Activated T-cell treated with anti-CD3 and anti-CD28 coated beads, Interleukin-2, amount 50 U/mL, for 24 hours (primary cell): ENCODE data around the gene PPP4R4.
"Not testable (repeated sequence)": the region's sequence is repeated elsewhere in the genome, so short reads cannot be mapped to it uniquely, and the experiment has no call there.

Experiments
- DNase-seq: peaks from one replicate; pipeline ENCODE4 v3.0.0-alpha.2; 2020
- H3K27ac Mint-ChIP-seq: 2 replicates; pipeline ENCODE4 v1.8.0; 2020; ENCODE audit warnings: mild to moderate bottlenecking, mixed read lengths
- H3K27me3 Mint-ChIP-seq: 2 replicates; pipeline ENCODE4 v1.8.0; 2020; ENCODE audit warnings: mixed read lengths
- H3K36me3 Mint-ChIP-seq: 2 replicates; pipeline ENCODE4 v1.8.0; 2020; ENCODE audit warnings: low read depth, mixed read lengths
- H3K4me1 Mint-ChIP-seq: 2 replicates; pipeline ENCODE4 v1.8.0; 2020; ENCODE audit warnings: low read depth, mixed read lengths
- H3K4me3 Mint-ChIP-seq: 2 replicates; pipeline ENCODE4 v1.8.0; 2020; ENCODE audit warnings: mild to moderate bottlenecking, moderate library complexity, mixed read lengths
- H3K9me3 Mint-ChIP-seq: 2 replicates; pipeline ENCODE4 v1.8.0; 2020; ENCODE audit warnings: mixed read lengths

The PPP4R4 gene

DNA sequence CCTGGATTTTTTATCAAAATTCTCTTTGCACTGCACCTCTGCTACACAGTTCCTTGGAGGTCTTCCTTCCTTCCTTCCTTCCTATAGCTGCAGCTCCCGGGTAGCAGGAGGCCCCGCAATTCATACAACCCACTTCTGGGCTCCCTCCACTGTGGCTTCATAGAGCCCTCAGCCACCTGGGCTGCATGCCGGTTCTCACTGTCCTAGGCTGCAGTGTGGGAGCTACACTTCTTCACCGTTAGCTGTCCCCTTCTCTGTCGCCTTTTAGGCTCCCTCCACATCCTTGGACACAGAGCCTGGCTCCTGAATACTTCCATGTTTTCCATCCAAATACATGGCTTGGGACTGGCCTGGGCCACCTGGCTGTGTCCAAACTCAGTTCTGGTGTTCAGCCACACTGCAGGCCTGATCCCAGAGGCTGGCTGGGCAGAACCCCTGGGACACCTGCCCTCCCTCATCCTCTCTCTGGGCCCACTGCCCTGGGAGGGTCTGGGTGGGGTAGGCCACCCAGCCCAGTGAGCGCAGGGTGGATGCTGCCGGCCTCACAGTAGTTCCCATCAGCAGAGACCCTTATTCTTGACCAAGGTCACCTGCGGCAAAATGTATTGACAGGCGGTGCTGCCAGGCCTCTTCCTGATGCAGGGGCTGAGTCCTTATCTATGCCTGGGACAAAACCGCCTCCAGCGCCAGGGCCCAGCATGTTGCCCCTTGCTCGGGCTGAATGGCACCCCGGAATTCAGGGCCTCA lies 117.2 kb downstream of the PPP4R4 start:
- no peak for DNase-seq
- Mint-ChIP-seq H3K4me3 (no peak overlapping the region), H3K27me3 (peaks cover 11% of the 10 kb centered on the region), H3K36me3 (no peaks in the 10 kb centered on the region), H3K4me1 (peaks cover 2% of the 10 kb centered on the region), H3K9me3 (peaks cover 2% of the 10 kb centered on the region), H3K27ac (no peak overlapping the region)

DNA sequence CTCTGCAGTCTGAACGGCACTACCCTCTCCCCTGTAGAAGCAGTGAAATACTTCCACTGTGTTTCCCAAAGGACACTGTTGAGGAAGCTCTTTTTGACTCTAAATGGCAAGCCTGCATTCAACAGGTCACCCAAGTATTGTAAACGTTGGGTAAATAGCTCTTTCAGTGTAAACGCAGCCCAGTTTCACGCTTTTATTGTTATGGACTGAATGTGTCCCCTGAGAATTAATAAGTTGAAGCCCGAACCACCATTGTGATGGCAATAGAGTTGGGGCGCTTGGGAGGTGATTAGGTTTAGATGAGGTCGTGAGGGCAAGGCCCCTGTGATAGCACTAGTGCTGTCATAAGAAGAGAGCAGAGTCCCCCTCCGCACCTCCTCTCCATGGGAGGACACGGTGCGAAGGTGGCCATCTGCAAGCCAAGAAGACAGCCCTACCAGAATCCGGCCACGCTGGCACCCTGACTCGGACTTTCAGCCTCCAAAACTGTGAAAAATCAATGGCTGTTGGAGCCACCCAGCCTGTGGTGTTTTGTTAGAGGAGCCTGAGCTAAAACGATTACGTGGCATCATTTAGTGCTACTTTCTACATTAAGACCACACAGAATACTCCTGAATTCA lies 117.9 kb downstream of the PPP4R4 start:
- H3K27ac Mint-ChIP-seq, result no peak overlapping the region
- H3K4me1 Mint-ChIP-seq, result peaks cover 2% of the 10 kb centered on the region
- no peak overlapping the region for H3K4me3 Mint-ChIP-seq
- peaks cover 11% of the 10 kb centered on the region for H3K27me3 Mint-ChIP-seq
- no peak for DNase-seq
- H3K9me3 Mint-ChIP-seq, result peaks cover 6% of the 10 kb centered on the region
- H3K36me3 Mint-ChIP-seq, result no peaks in the 10 kb centered on the region

DNA sequence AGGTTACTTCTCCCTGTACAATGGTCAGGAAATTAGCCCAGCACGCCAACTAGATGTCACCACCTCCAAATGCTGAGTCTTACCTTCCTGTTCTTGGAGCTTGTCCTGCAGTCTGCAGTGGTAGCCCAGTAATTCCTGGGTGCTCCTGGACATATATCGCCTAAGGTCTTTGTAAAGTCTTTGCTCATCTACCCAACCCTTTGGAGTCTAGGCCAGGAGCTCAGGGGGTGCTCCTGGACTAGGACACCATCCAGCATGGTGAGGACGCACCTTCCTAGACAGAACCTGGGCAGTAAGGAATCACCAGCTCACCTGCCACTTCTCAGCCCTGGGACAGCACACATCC lies 118.4 kb downstream of the PPP4R4 start:
- H3K9me3 Mint-ChIP-seq, result peaks cover 6% of the 10 kb centered on the region
- H3K36me3 Mint-ChIP-seq, result no peaks in the 10 kb centered on the region

DNA sequence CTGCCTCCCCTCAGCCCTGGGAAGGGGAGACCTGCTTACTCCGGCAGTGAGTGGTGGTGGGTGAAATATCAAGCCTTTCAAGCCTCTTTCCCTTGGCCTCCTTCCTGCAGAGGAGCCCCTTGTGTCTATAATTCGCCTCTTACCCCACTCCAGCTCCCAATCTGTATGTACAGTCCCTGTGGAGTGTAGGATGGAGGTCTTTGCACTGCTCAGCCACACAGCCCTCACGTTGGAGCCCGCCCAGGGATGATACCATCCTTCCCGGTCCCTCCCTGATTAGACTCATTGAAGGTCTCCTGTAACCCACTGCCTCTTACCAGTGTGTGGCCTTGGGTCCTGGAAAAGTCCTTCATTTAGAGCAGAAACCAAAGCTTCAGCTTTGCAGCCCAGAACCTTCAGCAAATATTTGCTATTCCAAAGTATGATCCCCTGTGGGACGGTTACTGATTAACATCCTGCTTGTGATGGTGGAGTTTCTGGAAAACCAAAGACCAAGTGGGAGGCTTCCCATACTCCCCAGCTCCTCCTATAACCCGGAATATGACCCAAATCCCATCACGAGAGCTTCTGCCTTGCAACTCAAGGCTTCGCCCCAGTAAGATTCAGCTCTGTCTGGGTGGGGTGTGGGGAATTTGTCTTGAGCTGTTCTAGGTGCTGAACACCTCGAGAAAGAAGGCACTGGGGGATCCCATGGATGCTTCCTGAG lies 118.9 kb downstream of the PPP4R4 start, which contains the start of gene SERPINA10:
TSS of gene SERPINA10 (minus strand) at position 397 of the 706 bp plus-strand sequence. CDS start 2,675 bp downstream, outside the sequence.
- H3K36me3 Mint-ChIP-seq, result no peaks in the 10 kb centered on the region
- H3K27ac Mint-ChIP-seq, result no peak within 1 kb of the TSS
- peaks cover 2% of the 10 kb centered on the region for H3K4me1 Mint-ChIP-seq
- H3K9me3 Mint-ChIP-seq, result peaks cover 6% of the 10 kb centered on the region
- no peak within 1 kb of the TSS for H3K4me3 Mint-ChIP-seq
- no peak for DNase-seq
- H3K27me3 Mint-ChIP-seq, result peaks cover 17% of the 10 kb centered on the region

More for the DNA sequence above, 118.4 kb downstream of the PPP4R4 start:
- peaks cover 12% of the 10 kb centered on the region for H3K27me3 Mint-ChIP-seq
- no peak overlapping the region for H3K27ac Mint-ChIP-seq
- DNase-seq, result no peak
- no peak overlapping the region for H3K4me3 Mint-ChIP-seq
- H3K4me1 Mint-ChIP-seq, result peaks cover 2% of the 10 kb centered on the region

DNA sequence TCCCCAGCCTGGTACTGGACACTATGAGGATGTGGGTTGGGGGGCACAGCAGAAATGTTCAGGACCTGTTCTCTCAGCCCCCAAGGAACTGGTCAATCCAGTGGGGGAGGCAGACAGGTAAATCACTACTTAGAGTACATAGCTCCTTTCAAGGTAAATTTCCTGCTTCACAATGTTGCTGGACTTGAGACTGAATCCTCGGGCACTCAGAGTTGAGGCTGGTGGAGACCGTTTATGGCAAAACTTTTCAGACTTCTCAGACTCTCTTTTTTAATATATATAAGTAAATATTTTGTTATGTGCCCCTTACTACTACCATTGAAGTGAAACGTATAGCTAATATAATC lies 119.4 kb downstream of the PPP4R4 start:
- no peak overlapping the region for H3K4me3 Mint-ChIP-seq
- H3K27ac Mint-ChIP-seq, result no peak overlapping the region
- H3K9me3 Mint-ChIP-seq, result peaks cover 6% of the 10 kb centered on the region
- no peak for DNase-seq
- no peaks in the 10 kb centered on the region for H3K36me3 Mint-ChIP-seq
- peaks cover 2% of the 10 kb centered on the region for H3K4me1 Mint-ChIP-seq
- H3K27me3 Mint-ChIP-seq, result peaks cover 17% of the 10 kb centered on the region

DNA sequence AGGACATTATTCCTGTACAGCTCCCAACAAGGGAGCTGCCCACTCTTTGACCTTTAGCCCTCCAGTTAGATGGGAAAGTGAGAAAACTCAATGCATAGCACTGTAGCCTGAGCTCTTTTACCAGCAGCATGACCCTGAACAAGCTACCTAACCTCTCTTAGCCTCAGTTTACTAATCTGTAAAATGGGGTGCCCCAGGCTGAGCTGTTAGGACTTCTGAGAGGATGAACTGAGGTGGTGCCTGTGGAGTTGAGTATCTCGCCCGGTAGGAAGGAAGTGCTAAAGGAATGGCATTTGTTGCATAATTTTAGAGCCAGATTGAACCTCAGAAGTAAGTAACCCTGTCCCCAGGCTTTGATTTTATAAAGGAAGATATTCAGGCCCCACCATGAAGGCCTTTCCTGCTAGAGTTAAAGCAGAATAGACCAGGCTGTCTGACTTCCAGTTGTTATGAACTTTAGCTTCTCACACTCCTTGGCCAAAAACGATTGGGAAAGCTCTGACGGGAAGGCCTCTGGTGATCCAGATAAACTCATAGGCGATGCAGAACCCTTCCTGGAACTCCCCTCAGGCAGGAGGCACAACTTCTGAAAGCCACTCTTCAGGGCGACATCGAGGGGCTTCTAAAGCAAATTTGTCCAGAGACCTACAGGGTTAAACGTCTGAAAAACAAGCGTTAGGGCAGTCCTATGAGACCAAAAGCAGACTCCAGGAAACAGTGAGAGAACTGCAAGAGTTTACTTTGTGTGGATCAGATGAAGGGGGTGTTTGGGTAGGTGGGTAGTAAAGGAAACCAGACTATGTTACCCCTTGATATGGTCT lies 121.4 kb downstream of the PPP4R4 start:
- H3K27me3 Mint-ChIP-seq, result peaks cover 17% of the 10 kb centered on the region
- no peak overlapping the region for H3K4me3 Mint-ChIP-seq
- no peak overlapping the region for H3K27ac Mint-ChIP-seq
- H3K36me3 Mint-ChIP-seq, result no peaks in the 10 kb centered on the region
- DNase-seq, result no peak
- peaks cover 6% of the 10 kb centered on the region for H3K9me3 Mint-ChIP-seq
- H3K4me1 Mint-ChIP-seq, result peaks cover 2% of the 10 kb centered on the region

DNA sequence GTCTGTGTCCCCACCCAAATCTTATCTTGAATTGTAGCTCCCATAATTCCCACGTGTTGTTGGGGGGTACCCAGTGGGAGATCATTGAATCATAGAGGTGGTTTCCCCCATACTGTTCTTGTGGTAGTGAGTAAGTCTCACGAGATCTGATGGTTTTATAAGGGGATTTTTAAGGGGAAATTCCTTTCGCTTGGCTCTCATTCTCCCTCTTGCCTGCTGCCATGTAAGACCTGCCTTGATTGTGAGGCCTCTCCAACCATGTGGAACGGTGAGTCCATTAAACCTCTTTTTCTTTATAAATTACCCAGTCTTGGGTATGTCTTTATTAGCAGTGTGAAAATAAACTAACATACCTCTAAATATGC lies 122.0 kb downstream of the PPP4R4 start:
- not testable (repeated sequence) for DNase-seq, H3K4me1 Mint-ChIP-seq, H3K36me3 Mint-ChIP-seq, H3K4me3 Mint-ChIP-seq, H3K27ac Mint-ChIP-seq, H3K9me3 Mint-ChIP-seq
- peaks cover 17% of the 10 kb centered on the region for H3K27me3 Mint-ChIP-seq

DNA sequence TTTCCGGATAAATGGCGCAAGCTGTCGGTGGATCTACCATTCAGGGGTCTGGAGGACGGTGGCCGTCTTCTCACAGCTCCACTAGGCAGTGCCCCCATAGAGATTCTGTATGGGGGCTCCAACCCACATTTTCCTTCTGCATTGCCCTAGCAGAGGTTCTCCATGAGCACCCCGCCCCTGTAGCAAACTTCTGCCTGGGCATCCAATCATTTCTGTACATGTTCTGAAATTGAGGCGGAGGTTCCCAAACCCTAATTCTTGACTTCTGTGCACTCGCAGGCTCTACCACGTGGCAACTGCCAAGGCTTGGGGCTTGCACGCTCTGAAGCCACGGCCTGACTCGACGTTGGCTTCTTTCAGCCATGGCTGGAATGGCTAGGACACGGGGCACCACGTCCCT lies 124.0 kb downstream of the PPP4R4 start:
- H3K4me3 Mint-ChIP-seq, result no peak overlapping the region
- H3K9me3 Mint-ChIP-seq, result peaks cover 6% of the 10 kb centered on the region
- DNase-seq, result no peak
- peaks cover 17% of the 10 kb centered on the region for H3K27me3 Mint-ChIP-seq
- H3K4me1 Mint-ChIP-seq, result peaks cover 2% of the 10 kb centered on the region
- no peaks in the 10 kb centered on the region for H3K36me3 Mint-ChIP-seq
- no peak overlapping the region for H3K27ac Mint-ChIP-seq

DNA sequence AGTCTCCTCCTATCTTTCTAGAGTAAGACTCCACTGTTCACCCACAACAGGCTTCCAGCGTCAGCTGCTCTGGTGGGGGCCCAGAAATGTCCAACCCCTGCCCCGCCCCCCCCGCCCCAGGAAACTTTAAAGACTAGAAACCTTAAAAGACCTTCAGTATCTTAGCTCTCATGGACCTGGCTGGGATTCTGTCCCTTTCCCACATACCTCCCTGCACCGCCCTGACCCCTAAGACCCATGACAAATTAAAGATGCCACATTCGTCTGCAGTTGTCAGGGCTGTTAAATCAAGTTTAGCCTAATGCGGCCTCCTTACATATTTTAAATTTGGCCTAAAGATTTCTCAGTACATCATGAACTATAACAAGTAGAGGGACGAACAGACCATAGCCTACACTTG lies 129.0 kb downstream of the PPP4R4 start:
- H3K27ac Mint-ChIP-seq, result no peak overlapping the region
- H3K9me3 Mint-ChIP-seq, result peaks cover 9% of the 10 kb centered on the region
- H3K4me3 Mint-ChIP-seq, result no peak overlapping the region
- DNase-seq, result no peak
- no peaks in the 10 kb centered on the region for H3K36me3 Mint-ChIP-seq
- H3K4me1 Mint-ChIP-seq, result no peaks in the 10 kb centered on the region
- peaks cover 8% of the 10 kb centered on the region for H3K27me3 Mint-ChIP-seq

DNA sequence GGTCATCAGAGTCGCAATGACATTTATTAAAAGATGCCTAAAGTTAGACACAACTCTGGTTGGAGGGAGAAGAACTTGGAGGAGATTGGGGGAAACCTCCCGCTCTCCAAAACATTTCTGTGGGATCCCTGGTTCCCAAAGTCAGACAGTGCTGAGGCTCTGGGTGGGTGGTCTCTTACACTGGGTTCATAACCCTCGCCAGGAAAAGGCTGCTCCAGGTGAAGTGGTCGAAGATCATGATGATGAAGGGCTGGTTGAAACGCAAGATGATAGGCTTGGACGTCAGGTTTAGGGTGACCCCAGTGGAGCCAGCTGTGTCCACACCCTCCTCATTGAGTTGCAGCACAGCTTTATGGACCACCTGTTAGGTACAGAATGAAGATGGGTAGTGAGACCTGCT lies 130.1 kb downstream of the PPP4R4 start:
- Mint-ChIP-seq H3K36me3 (no peaks in the 10 kb centered on the region), H3K4me3 (no peak overlapping the region), H3K27ac (no peak overlapping the region), H3K4me1 (no peaks in the 10 kb centered on the region), H3K9me3 (peaks cover 9% of the 10 kb centered on the region), H3K27me3 (peaks cover 9% of the 10 kb centered on the region)
- DNase-seq, result no peak

DNA sequence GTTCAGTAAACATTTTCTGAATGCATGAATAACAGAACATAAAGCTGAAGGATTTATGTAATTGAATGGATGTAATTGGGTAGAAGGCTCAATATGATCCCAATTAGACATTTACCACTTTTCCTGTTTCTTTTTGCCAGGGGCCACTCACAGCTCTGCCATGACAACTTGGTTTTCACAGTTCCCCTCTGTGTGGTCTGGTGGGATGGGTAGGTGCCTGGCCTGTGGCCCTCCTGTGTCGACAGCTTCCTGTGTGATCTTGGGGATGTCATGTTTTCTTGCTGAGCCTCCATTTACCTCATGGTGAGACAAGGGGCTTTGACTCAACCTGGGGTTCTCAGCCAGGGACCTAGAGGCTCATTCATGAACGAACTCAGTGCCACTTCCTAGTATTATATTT lies 131.5 kb downstream of the PPP4R4 start:
- Mint-ChIP-seq H3K27ac (no peak overlapping the region), H3K27me3 (peaks cover 9% of the 10 kb centered on the region), H3K9me3 (peaks cover 9% of the 10 kb centered on the region), H3K36me3 (no peaks in the 10 kb centered on the region), H3K4me3 (no peak overlapping the region), H3K4me1 (no peaks in the 10 kb centered on the region)
- no peak for DNase-seq

DNA sequence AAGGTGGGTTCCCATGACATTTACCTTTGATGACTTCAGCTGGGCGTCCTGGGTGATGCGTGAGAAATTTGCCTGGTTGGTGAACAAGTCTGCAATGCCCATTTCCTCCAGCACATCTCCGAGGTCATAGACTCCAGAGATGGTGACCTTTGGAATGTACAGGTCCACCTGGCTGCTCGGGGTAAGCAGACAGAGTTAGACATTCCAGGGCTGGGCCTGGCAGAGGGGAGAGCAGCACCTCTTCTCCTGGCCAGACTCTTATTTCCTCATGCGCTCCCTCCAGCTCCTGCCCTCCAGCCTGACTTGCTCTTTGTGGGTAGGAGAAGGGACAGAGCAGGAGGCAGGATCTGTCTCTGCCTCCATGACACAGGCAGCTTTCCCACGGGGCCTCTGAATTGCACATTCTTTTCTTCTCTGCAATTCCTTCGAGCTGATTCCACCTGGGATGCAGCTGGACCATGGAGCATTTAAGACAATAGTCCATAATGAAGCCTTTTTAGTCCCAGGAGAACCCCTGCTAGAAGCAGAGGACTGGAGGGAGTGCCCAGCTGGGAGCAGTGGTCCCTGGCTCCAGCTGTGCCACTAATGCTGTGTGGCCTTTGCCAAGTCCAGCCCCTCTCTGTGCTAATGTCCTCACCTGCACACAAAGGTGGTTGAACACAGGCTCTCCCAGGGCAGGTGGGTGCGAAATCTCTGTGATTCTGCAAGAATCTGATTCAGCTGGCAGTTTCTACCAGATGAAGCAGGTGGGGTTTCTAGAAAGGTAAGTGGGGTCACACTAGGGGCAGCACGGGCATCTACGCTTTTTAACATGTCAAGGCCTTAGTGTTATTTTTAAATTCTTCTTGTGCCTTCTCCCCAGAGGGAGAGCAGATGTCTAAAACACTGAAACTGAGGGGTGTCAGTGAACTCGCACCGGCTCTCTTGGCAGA lies 132.2 kb downstream of the PPP4R4 start:
- no peak for DNase-seq
- H3K4me1 Mint-ChIP-seq, result no peaks in the 10 kb centered on the region
- H3K9me3 Mint-ChIP-seq, result peaks cover 9% of the 10 kb centered on the region
- no peak overlapping the region for H3K4me3 Mint-ChIP-seq
- H3K36me3 Mint-ChIP-seq, result no peaks in the 10 kb centered on the region
- no peak overlapping the region for H3K27ac Mint-ChIP-seq
- peaks cover 9% of the 10 kb centered on the region for H3K27me3 Mint-ChIP-seq

DNA sequence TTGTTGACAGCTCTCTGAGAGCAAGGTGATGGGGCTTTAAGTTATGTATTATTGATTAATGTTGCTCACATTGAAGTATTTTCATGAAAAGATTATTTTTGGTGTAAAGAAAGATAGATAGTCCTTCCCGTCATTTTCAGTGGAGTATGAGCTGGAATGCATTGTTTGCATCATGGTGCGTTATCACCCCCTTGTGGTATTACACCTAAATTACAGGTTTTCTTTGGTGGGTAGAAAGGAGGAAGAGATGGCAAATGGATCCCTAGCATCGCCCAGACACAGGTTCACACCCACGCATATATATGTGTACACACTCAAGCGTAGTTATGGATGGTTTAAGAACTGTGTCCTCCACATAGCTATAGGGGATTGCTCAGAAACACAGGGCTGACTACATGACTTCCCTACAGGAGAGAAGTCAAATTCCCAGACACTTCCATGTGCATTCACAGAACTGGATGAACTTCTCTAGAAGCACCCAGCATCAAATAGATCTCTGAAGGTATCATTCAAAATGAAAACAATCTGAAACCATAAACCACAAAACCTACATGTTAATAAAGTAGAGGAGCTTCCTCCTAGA lies 133.4 kb downstream of the PPP4R4 start:
- no peak overlapping the region for H3K27ac Mint-ChIP-seq
- H3K4me3 Mint-ChIP-seq, result no peak overlapping the region
- no peaks in the 10 kb centered on the region for H3K36me3 Mint-ChIP-seq
- peaks cover 9% of the 10 kb centered on the region for H3K9me3 Mint-ChIP-seq
- peaks cover 13% of the 10 kb centered on the region for H3K27me3 Mint-ChIP-seq
- no peaks in the 10 kb centered on the region for H3K4me1 Mint-ChIP-seq
- no peak for DNase-seq
